Measurements from ENCODE around the gene MPHOSPH6. TPM values are rescaled to one million over a fixed set of nuclear protein-coding genes. Genes with fewer than 3 reads are reported as not detected.

MPHOSPH6 gene
- total and polyA plus RNA-seq, 7 donors: 5.3 to 38.4 (median 11.8) TPM

GRCh38 chr16:82194086-82194485 lies 24.1 kb upstream of the MPHOSPH6 start:
- Histone ChIP-seq H3K9me3 (no peaks in the 10 kb centered on the region), H3K27ac (no peak overlapping the region), H3K4me3 (no peak overlapping the region), H3K4me1 (no peaks in the 10 kb centered on the region), H3K27me3 (ENCODE audit: insufficient read depth in 3 of 3, low read length in 2 of 3) (no peaks in the 10 kb centered on the region), H3K36me3 (ENCODE audit: insufficient read depth in 1 of 2, low read depth in 1 of 2) (no peaks in the 10 kb centered on the region)
- 83 to 92% (median 83%) methylated on average over 1 of the region's 1 CpG for WGBS, 3 donors
- DNase-seq: no peak
- no peak for TF ChIP-seq CTCF (IDR thresholded peaks at IDR 0.05)
- no peak for ATAC-seq
- intact Hi-C loops (cut with DNase I): no loop called here

GRCh38 chr16:82192665-82193064 lies 22.6 kb upstream of the MPHOSPH6 start:
- DNase-seq (no peak), ATAC-seq (no peak)
- Histone ChIP-seq H3K36me3 (ENCODE audit: insufficient read depth in 1 of 2, low read depth in 1 of 2) (no peaks in the 10 kb centered on the region), H3K4me3 (no peak overlapping the region), H3K27me3 (ENCODE audit: insufficient read depth in 3 of 3, low read length in 2 of 3) (no peaks in the 10 kb centered on the region), H3K9me3 (no peaks in the 10 kb centered on the region), H3K27ac (no peak overlapping the region), H3K4me1 (no peaks in the 10 kb centered on the region)
- no peak for TF ChIP-seq CTCF (IDR thresholded peaks at IDR 0.05)
- intact Hi-C loops (cut with DNase I): no loop called here
- WGBS, 3 donors: 56 to 61% (median 60%) methylated on average over 4 of the region's 4 CpGs

- H3K27ac ChIP-seq: no peak overlapping the region
- H3K4me1 ChIP-seq: no peaks in the 10 kb centered on the region
- H3K27me3 ChIP-seq (ENCODE audit: insufficient read depth in 3 of 3, low read length in 2 of 3): no peaks in the 10 kb centered on the region
- H3K36me3 ChIP-seq (ENCODE audit: insufficient read depth in 1 of 2, low read depth in 1 of 2): no peaks in the 10 kb centered on the region
- 82 to 90% (median 88%) methylated on average over 2 of the region's 2 CpGs for WGBS, 3 donors
- no peaks in the 10 kb centered on the region for H3K9me3 ChIP-seq
- intact Hi-C loops (cut with DNase I): no loop called here
- no peak for ATAC-seq
- no peak overlapping the region for H3K4me3 ChIP-seq
- no peak for DNase-seq
- no peak for TF ChIP-seq CTCF (IDR thresholded peaks at IDR 0.05)
Measured at GRCh38 chr16:82190386-82190785, 20.4 kb upstream of the MPHOSPH6 start.

GRCh38 chr16:82187829-82188228 lies 17.8 kb upstream of the MPHOSPH6 start:
- Histone ChIP-seq H3K36me3 (ENCODE audit: insufficient read depth in 1 of 2, low read depth in 1 of 2) (no peaks in the 10 kb centered on the region), H3K27ac (no peak overlapping the region), H3K27me3 (ENCODE audit: insufficient read depth in 3 of 3, low read length in 2 of 3) (no peaks in the 10 kb centered on the region), H3K9me3 (no peaks in the 10 kb centered on the region), H3K4me1 (no peaks in the 10 kb centered on the region), H3K4me3 (no peak overlapping the region)
- intact Hi-C loops (cut with DNase I): no loop called here
- WGBS, 3 donors: 52 to 83% (median 69%) methylated on average over 1 of the region's 1 CpG
- DNase-seq (no peak), ATAC-seq (no peak)
- TF ChIP-seq CTCF (IDR thresholded peaks at IDR 0.05): no peak

GRCh38 chr16:82185012-82185411 lies 15.0 kb upstream of the MPHOSPH6 start:
- Histone ChIP-seq H3K4me3 (no peak overlapping the region), H3K27me3 (ENCODE audit: insufficient read depth in 3 of 3, low read length in 2 of 3) (peaks cover 0 to 1% (median 0%) of the 10 kb centered on the region in 3 donors), H3K9me3 (no peaks in the 10 kb centered on the region), H3K27ac (no peak overlapping the region), H3K4me1 (no peaks in the 10 kb centered on the region), H3K36me3 (ENCODE audit: insufficient read depth in 1 of 2, low read depth in 1 of 2) (no peaks in the 10 kb centered on the region)
- intact Hi-C loops (cut with DNase I): no loop called here
- TF ChIP-seq CTCF (IDR thresholded peaks at IDR 0.05): no peak
- no peak for ATAC-seq
- no peak for DNase-seq

Data from psoas muscle (tissue), 8 donors.